A549 (cell line): ENCODE measurements around the gene TMPRSS11E. TPM values are rescaled to one million over a fixed set of nuclear protein-coding genes. Genes with fewer than 3 reads are reported as not detected.

Source experiments
- ATAC-seq, 2 experiments: fragments of 200-7000 bp in 1 of 2; fragments of >200 bp in 1 of 2; cut with Nextera tagmentation in 1 of 2; cut with Tn5 transposase in 1 of 2; 3 replicates each; pipeline versions ENCODE4 v1.8.0 to v1.9.1; 2018 to 2020; ENCODE audit warnings: mild to moderate bottlenecking in 1 of 2, moderate library complexity in 1 of 2
- CTCF ChIA-PET: fragments of 300-600 bp; sonication (Branson Sonifier 250); formaldehyde crosslinking; extraction: SDS; loops from one replicate; lab custom pipeline; 2021; ENCODE audit warnings: antibody characterized with exemption, inconsistent platforms; lab: Yijun Ruan, JAX
- POLR2A ChIA-PET: fragments of 350-600 bp; formaldehyde crosslinking; extraction: SDS; loops from one replicate; lab custom pipeline; 2021; ENCODE audit warnings: antibody characterized with exemption, inconsistent platforms; lab: Yijun Ruan, JAX
- DNase-seq, 2 experiments: peaks; one replicate each; pipeline versions ENCODE4 v3.0.0 to v3.0.0-alpha.2; 2011 to 2016; ENCODE audit warnings: low read depth in 1 of 2, low spot score in 1 of 2
- FAIRE-seq: peaks from 2 replicates; lab custom pipeline; 2011; peaks lifted over from hg19 to GRCh38; lab: Jason Lieb, UNC
- H3K27ac ChIP-seq, 2 experiments: fragments of >200 bp; sonication (Bioruptor Twin); formaldehyde crosslinking; 3 replicates each; pipeline ENCODE4 v1.5.1; 2016 to 2017
- H3K4me1 ChIP-seq: fragments of >200 bp; sonication (Bioruptor Twin); formaldehyde crosslinking; 3 replicates; pipeline ENCODE4 v1.6.1; 2016
- H3K4me2 ChIP-seq: fragments of >200 bp; sonication (Bioruptor Twin); formaldehyde crosslinking; 3 replicates; pipeline ENCODE4 v1.6.1; 2016
- H3K4me3 ChIP-seq: fragments of >200 bp; sonication (Bioruptor Twin); formaldehyde crosslinking; 3 replicates; pipeline ENCODE4 v1.5.1; 2016
- H3K9me3 ChIP-seq: fragments of >200 bp; sonication (Bioruptor Twin); formaldehyde crosslinking; 3 replicates; pipeline ENCODE4 v1.6.1; 2016
- BCL3 ChIP-seq: fragments of >200 bp; sonication (Bioruptor Twin); formaldehyde crosslinking; IDR thresholded peaks from 3 replicates; pipeline ENCODE4 v1.6.1; 2016
- CBX2 ChIP-seq: fragments of 200-600 bp; sonication (generic); IDR thresholded peaks from 2 replicates; pipeline ENCODE4 v1.6.1; 2016; ENCODE audit warnings: low read depth, mild to moderate bottlenecking, borderline replicate concordance
- CHD4 ChIP-seq: fragments of 200-600 bp; sonication (generic); IDR thresholded peaks from 2 replicates; pipeline ENCODE4 v1.6.1; 2016; ENCODE audit warnings: antibody characterized with exemption, mild to moderate bottlenecking, borderline replicate concordance
- CTCF ChIP-seq: fragments of >200 bp; sonication (Bioruptor Twin); formaldehyde crosslinking; IDR thresholded peaks from 3 replicates; pipeline ENCODE4 v1.5.1; 2016
- EHF ChIP-seq: fragments of 250-450 bp; sonication (Bioruptor Pico); IDR thresholded peaks from 2 replicates; pipeline ENCODE4 v1.5.0; 2020; ENCODE audit warnings: mild to moderate bottlenecking
- EHMT2 ChIP-seq: fragments of 200-600 bp; sonication (generic); IDR thresholded peaks from 2 replicates; pipeline ENCODE4 v1.6.1; 2016; ENCODE audit warnings: antibody characterized with exemption, low read depth, mild to moderate bottlenecking, moderate library complexity
- ELK1 ChIP-seq: fragments of 150-350 bp; IDR thresholded peaks from 2 replicates; pipeline ENCODE4 v1.6.1; 2014; ENCODE audit warnings: low read depth, mild to moderate bottlenecking, low read length
- ESRRA ChIP-seq: fragments of 150-350 bp; IDR thresholded peaks from 2 replicates; pipeline ENCODE4 v1.6.1; 2014; ENCODE audit warnings: mild to moderate bottlenecking, low read length, borderline replicate concordance
- HDAC2 ChIP-seq: fragments of 200-600 bp; sonication (generic); IDR thresholded peaks from 2 replicates; pipeline ENCODE4 v1.6.1; 2016
- HMGXB4 ChIP-seq: fragments of 250-450 bp; sonication (Bioruptor Pico); IDR thresholded peaks from 2 replicates; pipeline ENCODE4 v1.5.0; 2021; ENCODE audit warnings: mild to moderate bottlenecking, moderate library complexity, borderline replicate concordance
- HOXA7 ChIP-seq: fragments of 250-450 bp; sonication (Bioruptor Pico); IDR thresholded peaks from 2 replicates; pipeline ENCODE4 v1.5.0; 2020; ENCODE audit warnings: mild to moderate bottlenecking, moderate library complexity
- HOXB13 ChIP-seq: fragments of 250-450 bp; sonication (Bioruptor Pico); IDR thresholded peaks from 2 replicates; pipeline ENCODE4 v1.5.0; 2020; ENCODE audit warnings: low read depth, mild to moderate bottlenecking, moderate library complexity
- JUNB ChIP-seq: fragments of >200 bp; sonication (Bioruptor Twin); formaldehyde crosslinking; IDR thresholded peaks from 2 replicates; pipeline ENCODE4 v1.6.1; 2016
- KDM1A ChIP-seq: fragments of 200-600 bp; sonication (generic); IDR thresholded peaks from 2 replicates; pipeline ENCODE4 v1.6.1; 2016; ENCODE audit warnings: low read depth, mild to moderate bottlenecking
- KDM5A ChIP-seq: fragments of 200-600 bp; sonication (generic); IDR thresholded peaks from 2 replicates; pipeline ENCODE4 v1.6.1; 2016; ENCODE audit warnings: antibody characterized with exemption, mild to moderate bottlenecking
- MAFK ChIP-seq: fragments of 450-650 bp; IDR thresholded peaks from 2 replicates; pipeline ENCODE4 v1.6.1; 2014; ENCODE audit not compliant: partially characterized antibody
- MAZ ChIP-seq: fragments of 150-350 bp; IDR thresholded peaks from 2 replicates; pipeline ENCODE4 v1.6.1; 2014; ENCODE audit warnings: antibody characterized with exemption, low read depth, low read length, borderline replicate concordance
- MYC ChIP-seq: IDR thresholded peaks from 2 replicates; pipeline ENCODE4 v1.6.1; 2012; ENCODE audit warnings: mild to moderate bottlenecking, inconsistent platforms, low read length, improper control_type of control experiment, borderline replicate concordance
- NPAS2 ChIP-seq: fragments of 250-450 bp; sonication (Bioruptor Pico); IDR thresholded peaks from 2 replicates; pipeline ENCODE4 v1.8.0; 2022; ENCODE audit warnings: mild to moderate bottlenecking, moderate library complexity, borderline replicate concordance
- NR3C1 ChIP-seq: fragments of >200 bp; sonication (Bioruptor Twin); formaldehyde crosslinking; IDR thresholded peaks from 3 replicates; pipeline ENCODE4 v1.6.1; 2017
- RNF2 ChIP-seq: fragments of 200-600 bp; sonication (generic); IDR thresholded peaks from 2 replicates; pipeline ENCODE4 v1.6.1; 2016; ENCODE audit warnings: low read depth, mild to moderate bottlenecking, antibody characterized with exemption, moderate library complexity, borderline replicate concordance
- SMC3 ChIP-seq: fragments of >200 bp; sonication (Bioruptor Twin); formaldehyde crosslinking; IDR thresholded peaks from 3 replicates; pipeline ENCODE4 v1.6.1; 2018; ENCODE audit warnings: inconsistent platforms
- ZNF302 ChIP-seq: fragments of 250-450 bp; sonication (Bioruptor Pico); IDR thresholded peaks from 2 replicates; pipeline ENCODE4 v1.9.0; 2021; ENCODE audit warnings: inconsistent platforms, mild to moderate bottlenecking, moderate library complexity
- WGBS: methylation state at CpG from one replicate; pipeline ENCODE4 v1.1.6; 2017; ENCODE audit errors: missing lambda C conversion rate; 5-methylcytosine and 5-hydroxymethylcytosine counted together
- polyA plus RNA-seq, 4 experiments: library from polyadenylated mRNA; depleted of rRNA in 3 of 4; stranded (reverse); fragments of >200 nt; fragmentation: RNase III in 1 of 4; extraction: RNeasy Plus Mini Kit Qiagen cat#74134 plus additional on column Dnase treatment in 1 of 4; gene quantifications; 2 replicates in 3 of 4; 3 replicates in 1 of 4; pipeline ENCODE4 v1.2.3, GENCODE V29; 2011 to 2017
- TF ChIP-seq, protein P1 (sequence below): fragments of 450-650 bp; IDR thresholded peaks from 2 replicates; pipeline ENCODE4 v1.6.1; 2014; ENCODE audit warnings: antibody characterized with exemption
- TF ChIP-seq, protein P2 (sequence below): IDR thresholded peaks from 2 replicates; pipeline ENCODE4 v1.6.1; 2012

TMPRSS11E gene
- polyA plus RNA-seq, 2 of the 4 experiments (the other 2 are of a cell fraction) = not detected

- ATAC-seq = no peak
- H3K4me1 ChIP-seq = no peaks in the 10 kb centered on the region
- no peak overlapping the region for H3K27ac ChIP-seq
- no peak overlapping the region for H3K4me3 ChIP-seq
- POLR2A ChIA-PET = no interaction called here
- TF ChIP-seq MAZ (no peak), MAFK (no peak), KDM1A (no peak), ZNF302 (CRISPR knock-in tag) (no peak), CTCF (no peak), ELK1 (no peak), HMGXB4 (CRISPR knock-in tag) (no peak), EHMT2 (no peak), RNF2 (no peak), MYC (no peak), KDM5A (no peak), SMC3 (no peak), BCL3 (no peak), HDAC2 (no peak)
- TF ChIP-seq, protein P1, sequence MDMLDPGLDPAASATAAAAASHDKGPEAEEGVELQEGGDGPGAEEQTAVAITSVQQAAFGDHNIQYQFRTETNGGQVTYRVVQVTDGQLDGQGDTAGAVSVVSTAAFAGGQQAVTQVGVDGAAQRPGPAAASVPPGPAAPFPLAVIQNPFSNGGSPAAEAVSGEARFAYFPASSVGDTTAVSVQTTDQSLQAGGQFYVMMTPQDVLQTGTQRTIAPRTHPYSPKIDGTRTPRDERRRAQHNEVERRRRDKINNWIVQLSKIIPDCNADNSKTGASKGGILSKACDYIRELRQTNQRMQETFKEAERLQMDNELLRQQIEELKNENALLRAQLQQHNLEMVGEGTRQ = no peak
- TF ChIP-seq, protein P2, sequence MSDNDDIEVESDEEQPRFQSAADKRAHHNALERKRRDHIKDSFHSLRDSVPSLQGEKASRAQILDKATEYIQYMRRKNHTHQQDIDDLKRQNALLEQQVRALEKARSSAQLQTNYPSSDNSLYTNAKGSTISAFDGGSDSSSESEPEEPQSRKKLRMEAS = no peak
- no peak for DNase-seq
- no peak overlapping the region for H3K4me2 ChIP-seq
- CTCF ChIA-PET = no interaction called here
- H3K9me3 ChIP-seq = no peaks in the 10 kb centered on the region
- 62% methylated on average over 3 of the region's 3 CpGs for WGBS
- FAIRE-seq = no peak
Measured at GRCh38 chr4:68407868-68408190, 39.4 kb upstream of the TMPRSS11E start.

GRCh38 chr4:68410149-68410548, 37.1 kb upstream of the TMPRSS11E start:
- no peak for DNase-seq
- Histone ChIP-seq H3K4me3 (no peak overlapping the region), H3K9me3 (no peaks in the 10 kb centered on the region), H3K4me2 (no peak overlapping the region), H3K27ac (no peak overlapping the region), H3K4me1 (no peaks in the 10 kb centered on the region)
- ATAC-seq = no peak
- ChIA-PET POLR2A (no interaction called here), CTCF (interaction anchor here (0.7 kb wide), 1 partner anchor 41 kb away, joined by 3 read pairs; no protein-coding TSS in a partner anchor)
- no peak for FAIRE-seq
- 78% methylated on average over 1 of the region's 2 CpGs for WGBS
- TF ChIP-seq CHD4 = no peak
- no peak for TF ChIP-seq CTCF
- TF ChIP-seq NPAS2 (CRISPR knock-in tag) = no peak
- no peak for TF ChIP-seq JUNB
- TF ChIP-seq BCL3 = no peak
- TF ChIP-seq MAZ = no peak
- no peak for TF ChIP-seq HOXA7
- TF ChIP-seq ESRRA = no peak
- no peak for TF ChIP-seq EHMT2
- no peak for TF ChIP-seq HOXB13
- TF ChIP-seq MAFK = no peak
- no peak for TF ChIP-seq EHF (CRISPR knock-in tag)
- TF ChIP-seq ELK1 = no peak
- no peak for TF ChIP-seq NR3C1
- TF ChIP-seq CBX2 = no peak
- TF ChIP-seq HDAC2 = no peak
